ENCODE measurements around the gene PFN2.
"Not testable (repeated sequence)": the region's sequence is repeated elsewhere in the genome, so short reads cannot be mapped to it uniquely, and the experiment has no call there.

The PFN2 gene

GRCh38 chr3:149943966-149944365 lies 26.7 kb downstream of the PFN2 start:
- not testable (repeated sequence) for H3K4me3 ChIP-seq (ENCODE audit: low read length); H3K27me3 ChIP-seq (ENCODE audit: insufficient read depth, low read length); H3K27ac ChIP-seq (ENCODE audit: low read depth, low read length); H3K4me1 ChIP-seq (ENCODE audit: insufficient read depth, low read length); H3K9ac ChIP-seq (ENCODE audit: low read depth, low read length)
- Histone ChIP-seq H3K9me3 (ENCODE audit: insufficient read depth, low read depth, low read length) (peaks cover 21% of the 10 kb centered on the region; the same call in 1 of the 2 replicates), H3K36me3 (ENCODE audit: insufficient read depth, low read length) (peaks cover 30% of the 10 kb centered on the region; the same call in 1 of the 2 replicates)
- WGBS = 100% methylated on average over 1 of the region's 3 CpGs

GRCh38 chr3:149942409-149942808 lies 28.3 kb downstream of the PFN2 start:
- Histone ChIP-seq H3K9me3 (ENCODE audit: insufficient read depth, low read depth, low read length) (peaks cover 18% of the 10 kb centered on the region; the same call in 1 of the 2 replicates), H3K4me1 (ENCODE audit: insufficient read depth, low read length) (no peaks in the 10 kb centered on the region), H3K27ac (ENCODE audit: low read depth, low read length) (no peak overlapping the region), H3K27me3 (ENCODE audit: insufficient read depth, low read length) (no peaks in the 10 kb centered on the region), H3K9ac (ENCODE audit: low read depth, low read length) (no peak overlapping the region), H3K36me3 (ENCODE audit: insufficient read depth, low read length) (peaks cover 21% of the 10 kb centered on the region; the same call in 1 of the 2 replicates), H3K4me3 (ENCODE audit: low read length) (no peak overlapping the region)

GRCh38 chr3:149941946-149942345 lies 28.7 kb downstream of the PFN2 start:
- peaks cover 16% of the 10 kb centered on the region; the same call in 1 of the 2 replicates for H3K9me3 ChIP-seq (ENCODE audit: insufficient read depth, low read depth, low read length)
- H3K27ac ChIP-seq (ENCODE audit: low read depth, low read length) = no peak overlapping the region
- 89% methylated on average over 1 of the region's 1 CpG for WGBS
- H3K9ac ChIP-seq (ENCODE audit: low read depth, low read length) = no peak overlapping the region
- H3K4me1 ChIP-seq (ENCODE audit: insufficient read depth, low read length) = no peaks in the 10 kb centered on the region
- H3K36me3 ChIP-seq (ENCODE audit: insufficient read depth, low read length) = peaks cover 18% of the 10 kb centered on the region; the same call in 1 of the 2 replicates
- no peaks in the 10 kb centered on the region for H3K27me3 ChIP-seq (ENCODE audit: insufficient read depth, low read length)
- no peak overlapping the region for H3K4me3 ChIP-seq (ENCODE audit: low read length)

- Histone ChIP-seq H3K4me1 (ENCODE audit: insufficient read depth, low read length) (no peaks in the 10 kb centered on the region), H3K27me3 (ENCODE audit: insufficient read depth, low read length) (no peaks in the 10 kb centered on the region), H3K9ac (ENCODE audit: low read depth, low read length) (no peak overlapping the region), H3K36me3 (ENCODE audit: insufficient read depth, low read length) (peaks cover 16% of the 10 kb centered on the region; the same call in 1 of the 2 replicates), H3K9me3 (ENCODE audit: insufficient read depth, low read depth, low read length) (peaks cover 12% of the 10 kb centered on the region; the same call in 1 of the 2 replicates), H3K4me3 (ENCODE audit: low read length) (no peak overlapping the region), H3K27ac (ENCODE audit: low read depth, low read length) (no peak overlapping the region)
- 91% methylated on average over 1 of the region's 2 CpGs for WGBS
Observed at GRCh38 chr3:149941186-149941585, 29.5 kb downstream of the PFN2 start.

- H3K4me1 ChIP-seq (ENCODE audit: insufficient read depth, low read length); H3K9me3 ChIP-seq (ENCODE audit: insufficient read depth, low read depth, low read length); H3K27me3 ChIP-seq (ENCODE audit: insufficient read depth, low read length); H3K9ac ChIP-seq (ENCODE audit: low read depth, low read length); H3K27ac ChIP-seq (ENCODE audit: low read depth, low read length); H3K4me3 ChIP-seq (ENCODE audit: low read length): not testable (repeated sequence)
- H3K36me3 ChIP-seq (ENCODE audit: insufficient read depth, low read length) = peaks cover 16% of the 10 kb centered on the region; the same call in 1 of the 2 replicates
- WGBS = 96% methylated on average over 3 of the region's 3 CpGs
Observed at GRCh38 chr3:149938392-149939055, 32.2 kb downstream of the PFN2 start.

GRCh38 chr3:149936812-149937230 lies 33.9 kb downstream of the PFN2 start:
- WGBS = 31% methylated on average over 7 of the region's 7 CpGs
- H3K9me3 ChIP-seq (ENCODE audit: insufficient read depth, low read depth, low read length) = peaks cover 14% of the 10 kb centered on the region
- H3K9ac ChIP-seq (ENCODE audit: low read depth, low read length) = no peak overlapping the region
- no peak overlapping the region for H3K27ac ChIP-seq (ENCODE audit: low read depth, low read length)
- peaks cover 14% of the 10 kb centered on the region; the same call in 1 of the 2 replicates for H3K36me3 ChIP-seq (ENCODE audit: insufficient read depth, low read length)
- no peaks in the 10 kb centered on the region for H3K27me3 ChIP-seq (ENCODE audit: insufficient read depth, low read length)
- no peaks in the 10 kb centered on the region for H3K4me1 ChIP-seq (ENCODE audit: insufficient read depth, low read length)
- no peak overlapping the region for H3K4me3 ChIP-seq (ENCODE audit: low read length)

- H3K27ac ChIP-seq (ENCODE audit: low read depth, low read length) = no peak overlapping the region
- H3K9ac ChIP-seq (ENCODE audit: low read depth, low read length) = no peak overlapping the region
- H3K4me3 ChIP-seq (ENCODE audit: low read length) = no peak overlapping the region
- H3K36me3 ChIP-seq (ENCODE audit: insufficient read depth, low read length) = peaks cover 7% of the 10 kb centered on the region; the same call in 1 of the 2 replicates
- H3K9me3 ChIP-seq (ENCODE audit: insufficient read depth, low read depth, low read length) = peaks cover 26% of the 10 kb centered on the region
- no peaks in the 10 kb centered on the region for H3K4me1 ChIP-seq (ENCODE audit: insufficient read depth, low read length)
- no peaks in the 10 kb centered on the region for H3K27me3 ChIP-seq (ENCODE audit: insufficient read depth, low read length)
Observed at GRCh38 chr3:149934524-149934923, 36.2 kb downstream of the PFN2 start.

GRCh38 chr3:149933858-149934257 lies 36.8 kb downstream of the PFN2 start:
- Histone ChIP-seq H3K4me1 (ENCODE audit: insufficient read depth, low read length) (no peaks in the 10 kb centered on the region), H3K27me3 (ENCODE audit: insufficient read depth, low read length) (no peaks in the 10 kb centered on the region), H3K27ac (ENCODE audit: low read depth, low read length) (no peak overlapping the region), H3K9ac (ENCODE audit: low read depth, low read length) (no peak overlapping the region), H3K36me3 (ENCODE audit: insufficient read depth, low read length) (peaks cover 7% of the 10 kb centered on the region; the same call in 1 of the 2 replicates), H3K9me3 (ENCODE audit: insufficient read depth, low read depth, low read length) (peaks cover 26% of the 10 kb centered on the region), H3K4me3 (ENCODE audit: low read length) (no peak overlapping the region)

- no peaks in the 10 kb centered on the region for H3K27me3 ChIP-seq (ENCODE audit: insufficient read depth, low read length)
- H3K9me3 ChIP-seq (ENCODE audit: insufficient read depth, low read depth, low read length) = peaks cover 29% of the 10 kb centered on the region
- WGBS = no CpG with 5 or more reads among the region's 1 CpG
- no peaks in the 10 kb centered on the region for H3K4me1 ChIP-seq (ENCODE audit: insufficient read depth, low read length)
- H3K9ac ChIP-seq (ENCODE audit: low read depth, low read length) = no peak overlapping the region
- H3K4me3 ChIP-seq (ENCODE audit: low read length) = no peak overlapping the region
- H3K27ac ChIP-seq (ENCODE audit: low read depth, low read length) = no peak overlapping the region
- peaks cover 7% of the 10 kb centered on the region; the same call in 1 of the 2 replicates for H3K36me3 ChIP-seq (ENCODE audit: insufficient read depth, low read length)
Observed at GRCh38 chr3:149933008-149933407, 37.7 kb downstream of the PFN2 start.

- 97% methylated on average over 3 of the region's 3 CpGs for WGBS
- no peak overlapping the region for H3K4me3 ChIP-seq (ENCODE audit: low read length)
- H3K27me3 ChIP-seq (ENCODE audit: insufficient read depth, low read length) = no peaks in the 10 kb centered on the region
- H3K9me3 ChIP-seq (ENCODE audit: insufficient read depth, low read depth, low read length) = no peaks in the 10 kb centered on the region
- no peak overlapping the region for H3K9ac ChIP-seq (ENCODE audit: low read depth, low read length)
- H3K36me3 ChIP-seq (ENCODE audit: insufficient read depth, low read length) = peaks cover 15% of the 10 kb centered on the region; the same call in 1 of the 2 replicates
- H3K27ac ChIP-seq (ENCODE audit: low read depth, low read length) = no peak overlapping the region
- H3K4me1 ChIP-seq (ENCODE audit: insufficient read depth, low read length) = no peaks in the 10 kb centered on the region
Observed at GRCh38 chr3:149920119-149920518, 50.6 kb downstream of the PFN2 start.

GRCh38 chr3:149919509-149919908 lies 51.2 kb downstream of the PFN2 start:
- WGBS = no CpG with 5 or more reads among the region's 3 CpGs
- Histone ChIP-seq H3K27ac (ENCODE audit: low read depth, low read length) (no peak overlapping the region), H3K36me3 (ENCODE audit: insufficient read depth, low read length) (peaks cover 15% of the 10 kb centered on the region; the same call in 1 of the 2 replicates), H3K4me1 (ENCODE audit: insufficient read depth, low read length) (no peaks in the 10 kb centered on the region), H3K27me3 (ENCODE audit: insufficient read depth, low read length) (no peaks in the 10 kb centered on the region), H3K9me3 (ENCODE audit: insufficient read depth, low read depth, low read length) (no peaks in the 10 kb centered on the region), H3K9ac (ENCODE audit: low read depth, low read length) (no peak overlapping the region), H3K4me3 (ENCODE audit: low read length) (no peak overlapping the region)

Data from HUES64 (cell line).